ENCODE results near the gene PDE3A. TPM values are rescaled to one million over a fixed set of nuclear protein-coding genes. Genes with fewer than 3 reads are reported as not detected.

PDE3A gene
- total and polyA plus RNA-seq, 2 experiments from 2014 or later = 1.8 to 2.7 TPM

DNA sequence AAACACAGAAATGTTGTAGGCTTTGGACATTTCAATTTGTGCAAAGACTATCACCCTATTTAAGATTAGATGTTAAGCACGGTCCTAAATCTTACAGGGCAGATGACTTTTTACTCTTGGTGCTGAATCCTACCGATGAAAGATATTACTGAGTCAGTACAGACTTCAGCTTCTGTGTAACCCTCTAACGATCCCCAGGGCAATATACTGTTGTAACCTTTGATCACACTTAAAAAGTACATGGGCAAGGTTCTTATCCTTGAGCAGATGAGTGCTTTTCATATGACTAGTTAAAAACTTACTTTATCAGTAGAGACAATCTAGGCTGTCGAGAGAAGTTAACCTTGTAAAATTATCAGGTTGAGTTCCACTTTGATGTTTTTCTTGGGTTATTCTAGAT lies 22.5 kb downstream of the PDE3A start:
- H3K4me1 ChIP-seq (ENCODE audit: low read depth) = peaks cover 16% of the 10 kb centered on the region
- TF ChIP-seq, protein P1, sequence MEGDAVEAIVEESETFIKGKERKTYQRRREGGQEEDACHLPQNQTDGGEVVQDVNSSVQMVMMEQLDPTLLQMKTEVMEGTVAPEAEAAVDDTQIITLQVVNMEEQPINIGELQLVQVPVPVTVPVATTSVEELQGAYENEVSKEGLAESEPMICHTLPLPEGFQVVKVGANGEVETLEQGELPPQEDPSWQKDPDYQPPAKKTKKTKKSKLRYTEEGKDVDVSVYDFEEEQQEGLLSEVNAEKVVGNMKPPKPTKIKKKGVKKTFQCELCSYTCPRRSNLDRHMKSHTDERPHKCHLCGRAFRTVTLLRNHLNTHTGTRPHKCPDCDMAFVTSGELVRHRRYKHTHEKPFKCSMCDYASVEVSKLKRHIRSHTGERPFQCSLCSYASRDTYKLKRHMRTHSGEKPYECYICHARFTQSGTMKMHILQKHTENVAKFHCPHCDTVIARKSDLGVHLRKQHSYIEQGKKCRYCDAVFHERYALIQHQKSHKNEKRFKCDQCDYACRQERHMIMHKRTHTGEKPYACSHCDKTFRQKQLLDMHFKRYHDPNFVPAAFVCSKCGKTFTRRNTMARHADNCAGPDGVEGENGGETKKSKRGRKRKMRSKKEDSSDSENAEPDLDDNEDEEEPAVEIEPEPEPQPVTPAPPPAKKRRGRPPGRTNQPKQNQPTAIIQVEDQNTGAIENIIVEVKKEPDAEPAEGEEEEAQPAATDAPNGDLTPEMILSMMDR (IDR thresholded peaks at IDR 0.05; ENCODE audit: low read depth, low read length) = no peak
- no peak for DNase-seq (ENCODE audit: low read depth in 1 of 2, low spot score in 1 of 2)
- no peaks in the 10 kb centered on the region for H3K36me3 ChIP-seq
- H3K27me3 ChIP-seq = no peaks in the 10 kb centered on the region
- no peaks in the 10 kb centered on the region for H3K9me3 ChIP-seq (ENCODE audit: low read depth)
- no peak overlapping the region for H3K4me3 ChIP-seq
- H3K27ac ChIP-seq = no peak overlapping the region

DNA sequence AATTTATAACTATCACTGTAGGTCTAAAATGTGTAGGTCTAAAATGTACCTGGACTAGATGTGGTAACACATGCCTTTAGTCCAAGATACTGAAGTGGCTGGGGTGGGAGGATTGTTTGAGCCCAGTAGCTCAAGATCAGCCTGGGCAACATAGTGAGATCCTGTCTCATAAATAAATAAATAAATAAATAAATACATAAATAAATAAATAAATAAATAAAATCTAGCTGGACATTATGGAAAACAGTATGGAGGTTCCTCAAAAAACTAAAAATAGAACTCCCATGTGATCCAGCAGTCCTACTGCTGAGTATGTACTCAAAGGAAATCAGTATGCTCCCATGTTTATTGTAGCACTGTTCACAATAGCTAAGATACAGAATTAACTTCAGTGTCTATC lies 24.0 kb downstream of the PDE3A start:
- TF ChIP-seq, protein P1 (IDR thresholded peaks at IDR 0.05; ENCODE audit: low read depth, low read length) = no peak

DNA sequence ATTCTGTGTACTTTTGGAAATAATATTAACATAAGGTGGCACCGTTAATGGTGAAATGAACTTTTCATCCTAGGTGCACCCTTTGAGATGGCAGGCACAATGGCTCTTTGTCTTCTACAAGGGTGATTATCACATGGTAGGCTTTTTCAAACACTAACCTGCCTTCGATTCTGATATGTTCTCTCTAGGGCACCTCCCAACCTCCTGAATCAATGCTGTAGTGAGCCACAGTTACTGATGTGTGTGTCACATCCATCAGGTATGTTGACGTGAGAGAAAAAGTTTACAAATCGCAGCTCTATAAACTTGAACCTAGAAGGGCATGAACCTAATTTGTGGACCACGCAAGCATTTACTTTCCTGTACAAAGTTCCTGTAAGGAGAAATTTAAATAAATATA lies 25.4 kb downstream of the PDE3A start:
- no peak for DNase-seq (ENCODE audit: low read depth in 1 of 2, low spot score in 1 of 2)
- Histone ChIP-seq H3K27me3 (no peaks in the 10 kb centered on the region), H3K27ac (no peak overlapping the region), H3K4me1 (ENCODE audit: low read depth) (peaks cover 20% of the 10 kb centered on the region), H3K36me3 (no peaks in the 10 kb centered on the region), H3K9me3 (ENCODE audit: low read depth) (no peaks in the 10 kb centered on the region), H3K4me3 (no peak overlapping the region)
- TF ChIP-seq, protein P1 (IDR thresholded peaks at IDR 0.05; ENCODE audit: low read depth, low read length) = no peak

More for the DNA sequence above, 24.0 kb downstream of the PDE3A start:
- Histone ChIP-seq H3K9me3 (ENCODE audit: low read depth) (no peaks in the 10 kb centered on the region), H3K4me1 (ENCODE audit: low read depth) (peaks cover 20% of the 10 kb centered on the region), H3K4me3 (no peak overlapping the region), H3K27me3 (no peaks in the 10 kb centered on the region), H3K27ac (no peak overlapping the region), H3K36me3 (no peaks in the 10 kb centered on the region)
- no peak for DNase-seq (ENCODE audit: low read depth in 1 of 2, low spot score in 1 of 2)

DNA sequence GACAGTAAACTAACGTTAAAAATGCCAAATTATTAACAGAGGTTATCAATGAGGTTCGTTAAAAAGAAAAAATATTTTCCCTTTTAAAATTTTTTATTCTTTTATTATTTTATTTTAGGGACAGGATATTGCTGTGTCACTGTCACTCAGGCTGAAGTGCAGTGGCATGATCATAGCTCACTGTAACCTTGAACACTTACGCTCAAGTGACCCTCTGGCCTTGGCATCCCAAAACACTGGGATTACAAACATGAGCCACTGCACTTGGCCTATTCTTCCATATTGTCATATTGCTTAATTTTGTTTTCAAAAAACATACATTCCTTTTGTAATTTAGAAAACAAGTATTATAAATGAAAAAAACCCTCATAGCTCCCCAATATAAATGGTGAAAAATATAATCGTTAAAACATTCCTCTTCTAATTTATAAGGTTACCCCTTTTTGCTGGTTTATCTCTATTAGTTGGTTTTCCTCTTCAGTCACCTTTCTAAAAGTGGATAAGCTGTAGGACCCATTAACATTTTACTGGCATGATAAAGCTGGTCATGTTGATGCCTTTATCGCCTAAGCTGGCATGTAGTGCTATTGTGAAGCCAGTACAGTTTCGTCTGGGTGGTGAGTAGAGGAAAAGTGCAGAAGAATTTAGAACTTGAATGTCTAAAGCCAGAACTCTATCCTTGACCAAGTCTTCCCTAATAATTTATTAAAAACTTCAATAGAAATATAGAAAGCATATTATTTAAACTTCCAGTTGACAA lies 27.6 kb downstream of the PDE3A start:
- DNase-seq (ENCODE audit: low read depth in 1 of 2, low spot score in 1 of 2) = peak in 1 of 2 donors; percentile 10
- H3K9me3 ChIP-seq (ENCODE audit: low read depth) = no peaks in the 10 kb centered on the region
- H3K27ac ChIP-seq = no peak overlapping the region
- no peaks in the 10 kb centered on the region for H3K27me3 ChIP-seq
- H3K4me1 ChIP-seq (ENCODE audit: low read depth) = peaks cover 10% of the 10 kb centered on the region
- H3K36me3 ChIP-seq = no peaks in the 10 kb centered on the region
- TF ChIP-seq, protein P1 (IDR thresholded peaks at IDR 0.05; ENCODE audit: low read depth, low read length) = no peak
- H3K4me3 ChIP-seq = no peak overlapping the region

DNA sequence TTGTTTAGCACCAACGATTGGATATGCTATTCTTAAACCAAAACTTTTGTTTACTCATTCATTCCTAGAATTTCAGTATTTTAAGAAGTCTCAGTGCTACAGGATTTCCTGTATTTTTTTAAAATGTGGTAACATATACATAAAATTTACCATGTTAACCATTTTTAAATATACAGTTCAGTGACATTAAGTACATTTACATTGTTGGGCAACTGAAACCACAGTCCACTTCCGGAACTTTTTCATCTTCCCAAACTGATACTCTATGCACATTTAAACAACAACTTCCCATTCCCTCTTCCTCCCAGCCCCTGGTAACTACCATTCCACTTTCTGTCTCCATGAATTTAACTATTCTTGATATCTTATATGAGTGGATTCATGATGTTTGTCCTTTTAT lies 30.3 kb downstream of the PDE3A start:
- no peak overlapping the region for H3K4me3 ChIP-seq
- H3K27me3 ChIP-seq = no peaks in the 10 kb centered on the region
- no peaks in the 10 kb centered on the region for H3K9me3 ChIP-seq (ENCODE audit: low read depth)
- DNase-seq (ENCODE audit: low read depth in 1 of 2, low spot score in 1 of 2) = no peak
- TF ChIP-seq, protein P1 (IDR thresholded peaks at IDR 0.05; ENCODE audit: low read depth, low read length) = no peak
- H3K36me3 ChIP-seq = no peaks in the 10 kb centered on the region
- peaks cover 9% of the 10 kb centered on the region for H3K4me1 ChIP-seq (ENCODE audit: low read depth)
- no peak overlapping the region for H3K27ac ChIP-seq

All from cardiac muscle cell (in vitro differentiated cells and primary cell).